BLaER1 treated with 17β-estradiol and CSF1 and Interleukin-3, amounts not matched to agents 10 nM and 100 nM (cell line): ENCODE measurements around the gene TACSTD2.
A peak's percentile ranks its signal among the peaks of the same experiment; 100 is the strongest.
"Not testable (repeated sequence)": the region's sequence is repeated elsewhere in the genome, so short reads cannot be mapped to it uniquely, and the experiment has no call there.

Source experiments
- H3K27ac ChIP-seq, 11 experiments: shearing (Covaris generic); formaldehyde crosslinking; 2 replicates each; pipeline ENCODE4 v1.8.1; 2022
- H3K27me3 ChIP-seq, 11 experiments: shearing (Covaris generic); formaldehyde crosslinking; 2 replicates each; pipeline ENCODE4 v1.8.1; 2022
- H3K36me3 ChIP-seq, 11 experiments: shearing (Covaris generic); formaldehyde crosslinking; 2 replicates each; pipeline ENCODE4 v1.8.1; 2022
- H3K4me1 ChIP-seq, 10 experiments: shearing (Covaris generic); formaldehyde crosslinking; 2 replicates each; pipeline ENCODE4 v1.8.1; 2022
- H3K4me2 ChIP-seq, 11 experiments: shearing (Covaris generic); formaldehyde crosslinking; 2 replicates each; pipeline ENCODE4 v1.8.1; 2022
- H3K4me3 ChIP-seq, 10 experiments: shearing (Covaris generic); formaldehyde crosslinking; 2 replicates each; pipeline ENCODE4 v1.8.1; 2022
- H3K9ac ChIP-seq, 11 experiments: shearing (Covaris generic); formaldehyde crosslinking; 2 replicates each; pipeline ENCODE4 v1.8.1; 2022
- H3K9me3 ChIP-seq, 11 experiments: shearing (Covaris generic); formaldehyde crosslinking; replicated peaks in 1 of 11; 2 replicates each; pipeline ENCODE4 v1.8.1; 2022
- H4K20me1 ChIP-seq, 11 experiments: shearing (Covaris generic); formaldehyde crosslinking; 2 replicates each; pipeline ENCODE4 v1.8.1; 2022
- Cebpa-rat ChIP-seq, 11 experiments: shearing (Covaris generic); IDR thresholded peaks; 2 replicates each; pipeline ENCODE4 v1.8.1; 2022

The TACSTD2 gene

DNA sequence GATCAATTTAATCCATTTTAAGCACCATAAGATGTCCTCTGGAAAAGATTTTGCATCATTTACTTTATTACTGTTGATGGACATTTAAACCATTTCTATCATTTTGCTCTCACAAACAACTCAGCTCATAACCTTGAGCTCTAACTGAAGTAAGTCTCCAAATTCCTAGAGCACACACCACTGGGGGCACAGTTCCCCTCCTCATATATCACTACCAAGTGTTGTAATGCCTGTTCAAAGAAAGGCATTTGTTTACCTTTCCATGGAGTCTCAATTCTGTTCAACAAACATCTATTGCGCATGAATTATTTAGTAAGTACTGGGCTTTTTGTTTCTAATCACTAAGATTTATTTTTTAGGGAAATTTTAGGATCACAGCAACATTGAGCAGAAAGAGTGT lies 21.7 kb downstream of the TACSTD2 start:
- H3K27ac ChIP-seq: no peak overlapping the region
- TF ChIP-seq Cebpa-rat (IDR thresholded peaks at IDR 0.05): no peak
- no peak overlapping the region for H3K4me2 ChIP-seq

DNA sequence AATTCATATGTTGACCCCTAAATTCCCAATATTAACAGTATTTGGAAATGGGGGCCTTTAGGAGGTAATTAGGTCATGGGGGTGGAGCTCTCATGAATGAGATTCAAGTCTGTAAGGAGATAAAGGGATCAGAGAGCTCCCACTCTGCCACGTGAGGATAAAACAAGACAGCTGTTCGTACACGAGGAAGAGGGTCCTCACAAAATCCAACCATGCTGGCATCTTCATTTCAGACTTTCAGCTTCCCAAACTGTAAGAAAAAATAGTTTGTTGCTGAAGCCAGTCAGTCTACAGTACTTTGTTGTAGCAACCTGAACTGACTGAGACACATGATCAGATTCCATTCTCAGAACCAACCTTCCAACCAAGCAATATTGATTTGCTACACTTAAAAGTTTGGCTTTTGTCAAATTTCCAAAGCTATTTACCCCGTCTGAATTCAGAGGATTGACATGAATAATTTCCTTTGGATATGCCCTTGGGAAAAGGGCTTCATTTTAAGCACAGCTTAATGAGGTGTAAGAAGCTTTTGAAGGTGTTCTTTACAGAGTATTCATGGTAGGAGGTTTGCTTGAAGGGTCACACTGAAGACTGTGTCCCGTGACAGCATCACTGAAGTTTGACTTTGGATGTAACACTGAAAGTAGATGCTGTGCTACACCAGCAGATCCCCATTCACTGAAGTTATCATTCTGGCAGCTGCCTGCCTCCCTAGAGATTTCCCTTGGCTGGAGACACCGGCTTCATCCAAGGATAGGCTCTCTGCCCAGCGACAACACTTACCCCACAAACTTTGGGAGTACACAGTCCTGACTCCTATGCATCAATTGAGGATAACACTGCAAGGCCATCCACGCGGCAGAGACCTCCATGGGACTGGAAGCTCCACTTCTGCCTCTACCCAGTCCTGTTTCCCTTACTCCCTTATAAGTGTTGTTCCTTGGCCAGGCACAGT lies 25.6 kb downstream of the TACSTD2 start:
- Histone ChIP-seq H3K36me3 (no peaks in the 10 kb centered on the region), H3K4me3 (no peak overlapping the region), H4K20me1 (no peaks in the 10 kb centered on the region), H3K27ac (no peak overlapping the region), H3K4me2 (no peak overlapping the region), H3K9me3 (no peaks in the 10 kb centered on the region), H3K4me1 (peaks cover 0 to 6% (median 0%) of the 10 kb centered on the region in 10 experiments; a peak in 4 of 20 replicates), H3K27me3 (no peaks in the 10 kb centered on the region), H3K9ac (no peak overlapping the region)
- no peak for TF ChIP-seq Cebpa-rat (IDR thresholded peaks at IDR 0.05)

More for the DNA sequence above, 21.7 kb downstream of the TACSTD2 start:
- no peaks in the 10 kb centered on the region for H3K4me1 ChIP-seq
- no peaks in the 10 kb centered on the region for H3K27me3 ChIP-seq
- no peaks in the 10 kb centered on the region for H3K36me3 ChIP-seq
- H3K9ac ChIP-seq: no peak overlapping the region
- no peaks in the 10 kb centered on the region for H4K20me1 ChIP-seq
- no peak overlapping the region for H3K4me3 ChIP-seq
- H3K9me3 ChIP-seq: peaks cover 0 to 8% (median 6%) of the 10 kb centered on the region in 11 experiments; a peak in 8 of 22 replicates

DNA sequence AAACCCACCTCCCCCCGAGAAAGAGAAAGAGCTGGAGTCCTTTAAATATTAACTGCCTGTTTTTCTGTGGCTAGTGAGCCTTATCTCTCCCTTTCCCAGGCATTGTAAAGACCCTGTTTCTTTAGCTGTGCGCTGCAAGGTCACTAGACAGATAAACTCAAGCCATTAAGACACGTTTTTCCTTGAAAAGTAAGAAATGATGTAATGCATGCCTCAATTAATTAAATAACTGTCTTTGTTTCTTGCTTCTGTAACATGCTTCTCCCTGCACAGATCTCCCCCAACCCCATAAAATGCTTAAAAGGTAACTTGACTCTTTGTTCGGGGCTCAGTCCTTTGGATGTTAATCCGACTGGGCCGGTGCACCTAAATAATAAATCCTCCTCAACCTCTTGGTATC lies 27.8 kb downstream of the TACSTD2 start:
- not testable (repeated sequence) for H3K9me3 ChIP-seq, H3K4me2 ChIP-seq, H3K27ac ChIP-seq

DNA sequence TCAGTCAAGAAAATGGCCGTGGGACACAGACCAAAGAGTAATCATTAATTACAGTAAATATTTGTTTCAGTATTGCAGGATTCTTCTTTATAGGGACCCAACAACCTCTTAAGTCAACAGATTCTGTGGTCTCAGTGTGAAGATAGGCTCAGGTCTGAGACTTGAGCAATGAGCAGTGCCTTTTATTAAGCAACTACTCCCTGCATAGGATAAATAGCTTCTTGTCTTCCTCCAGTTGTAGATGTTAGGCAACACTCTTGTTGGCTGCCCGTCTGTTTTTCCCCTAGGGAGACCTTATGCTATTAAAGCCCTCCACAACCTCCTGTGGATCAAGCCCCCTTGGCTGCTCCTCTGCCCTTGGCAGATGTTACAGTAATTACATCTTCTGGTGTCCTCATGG lies 28.7 kb downstream of the TACSTD2 start:
- Histone ChIP-seq H3K4me2 (no peak overlapping the region), H3K27ac (no peak overlapping the region), H3K9ac (no peak overlapping the region), H3K4me1 (peaks cover 12 to 19% (median 13%) of the 10 kb centered on the region in 10 experiments), H3K36me3 (no peaks in the 10 kb centered on the region), H4K20me1 (no peaks in the 10 kb centered on the region), H3K4me3 (no peak overlapping the region), H3K27me3 (no peaks in the 10 kb centered on the region), H3K9me3 (no peaks in the 10 kb centered on the region)
- TF ChIP-seq Cebpa-rat (IDR thresholded peaks at IDR 0.05): no peak

More for the DNA sequence above, 27.8 kb downstream of the TACSTD2 start:
- not testable (repeated sequence) for H3K36me3 ChIP-seq, H3K9ac ChIP-seq, H4K20me1 ChIP-seq, H3K4me3 ChIP-seq, H3K27me3 ChIP-seq
- H3K4me1 ChIP-seq: peaks cover 12 to 19% (median 13%) of the 10 kb centered on the region in 10 experiments

DNA sequence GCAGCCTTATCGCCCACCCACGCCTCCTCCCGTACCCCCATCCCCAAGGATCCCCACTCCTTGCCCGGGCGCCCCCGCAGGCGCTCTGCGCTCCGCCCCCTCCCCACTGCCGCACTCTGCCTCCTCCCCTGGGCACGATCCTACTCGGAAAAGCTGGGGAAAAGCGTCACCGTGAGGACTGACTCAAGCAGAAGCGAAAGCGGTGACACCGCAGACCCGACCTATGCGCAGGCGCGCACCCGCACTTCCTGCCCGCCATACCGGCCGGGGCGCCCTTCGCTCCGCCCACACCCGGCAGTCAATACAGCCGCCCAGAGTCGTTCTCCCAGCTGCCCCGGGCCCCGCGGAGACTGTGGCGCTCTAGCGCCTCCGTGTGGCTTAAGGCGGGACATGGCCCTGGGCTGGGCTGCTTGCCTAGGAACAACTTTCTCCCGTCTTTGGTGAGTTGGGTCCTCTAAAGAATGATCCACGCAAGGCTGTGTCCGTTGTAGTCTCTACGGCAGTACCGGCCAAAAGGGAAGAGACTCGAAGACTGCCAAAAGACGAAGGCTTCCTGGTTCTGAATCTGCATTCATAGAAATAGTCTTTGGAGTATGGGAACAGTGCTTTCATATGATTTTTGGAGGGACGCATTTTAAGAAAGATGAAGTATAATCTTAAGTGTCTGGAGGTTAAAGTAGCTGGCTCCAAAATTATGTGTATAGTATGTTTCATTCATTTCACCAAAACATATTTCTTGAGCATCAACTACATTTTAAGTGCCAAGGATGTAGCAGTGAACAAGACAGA lies 30.3 kb downstream of the TACSTD2 start, which contains the start of gene OMA1:
Gene OMA1, minus strand, starts transcription at position 207 of the 789 bp plus-strand sequence. CDS start 7,432 bp downstream, outside the sequence.
- Histone ChIP-seq H3K27ac (peak within 1 kb of the TSS; percentile 73 to 93 (median 86)), H3K9me3 (no peaks in the 10 kb centered on the region), H3K9ac (peak within 1 kb of the TSS; percentile 77 to 92 (median 87)), H3K27me3 (no peaks in the 10 kb centered on the region), H3K4me1 (peaks cover 12 to 19% (median 13%) of the 10 kb centered on the region in 10 experiments), H3K4me3 (peak within 1 kb of the TSS; percentile 61 to 76 (median 70)), H3K36me3 (no peaks in the 10 kb centered on the region), H4K20me1 (no peaks in the 10 kb centered on the region), H3K4me2 (peak within 1 kb of the TSS; percentile 73 to 92 (median 87))
- TF ChIP-seq Cebpa-rat (IDR thresholded peaks at IDR 0.05): no peak

DNA sequence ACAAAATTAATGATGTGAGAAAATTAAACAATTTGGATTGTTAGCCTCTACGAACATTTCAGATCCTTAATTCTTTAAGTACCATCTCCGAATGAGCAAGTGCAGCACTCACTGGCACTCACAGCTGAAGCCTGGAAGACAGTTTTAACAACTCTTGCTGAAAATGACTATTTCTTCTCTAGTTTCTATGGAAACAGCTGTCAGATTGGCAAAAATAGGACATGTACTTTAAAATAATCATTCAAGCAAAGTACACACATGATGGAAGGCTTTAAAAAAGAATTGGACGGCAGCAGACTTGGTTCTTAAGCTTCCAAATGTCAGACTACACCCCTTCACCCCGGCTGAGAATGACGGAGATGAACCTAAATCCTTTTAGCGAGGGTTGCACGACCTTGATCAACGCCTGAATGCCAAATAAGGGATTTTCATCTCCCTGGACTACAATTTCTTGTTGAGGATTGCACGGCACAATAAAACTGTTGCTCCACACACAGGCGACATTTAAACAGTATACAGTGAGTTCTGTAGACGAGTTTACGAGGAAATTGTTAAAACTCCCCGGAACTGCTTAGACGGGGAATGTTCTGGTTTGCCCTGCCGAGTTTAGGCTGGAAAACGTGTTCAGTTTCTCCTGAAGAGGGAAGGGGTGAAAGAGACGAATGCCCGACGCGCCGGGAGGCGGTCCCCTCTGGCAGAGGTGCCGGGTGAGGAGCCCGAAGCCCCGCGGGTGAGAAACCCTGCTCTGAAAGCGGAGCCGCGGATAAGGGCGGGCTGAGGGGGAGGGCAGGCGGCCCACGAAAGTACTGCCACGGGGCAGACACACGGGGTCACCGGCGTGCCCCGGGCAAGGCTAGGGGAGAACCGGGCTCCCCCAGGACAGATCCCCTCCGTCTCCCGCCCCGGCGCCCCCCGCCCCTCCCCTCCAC lies 31.2 kb downstream of the TACSTD2 start:
- Histone ChIP-seq H3K9me3 (no peaks in the 10 kb centered on the region), H3K27me3 (no peaks in the 10 kb centered on the region), H3K36me3 (no peaks in the 10 kb centered on the region), H4K20me1 (no peaks in the 10 kb centered on the region), H3K9ac (peak overlapping the region; percentile 77 to 92 (median 87)), H3K27ac (peak overlapping the region; percentile 73 to 93 (median 86)), H3K4me1 (peaks cover 12 to 19% (median 13%) of the 10 kb centered on the region in 10 experiments), H3K4me2 (peak overlapping the region; percentile 67 to 92 (median 87)), H3K4me3 (peak overlapping the region; percentile 61 to 76 (median 70))
- TF ChIP-seq Cebpa-rat (IDR thresholded peaks at IDR 0.05): no peak

DNA sequence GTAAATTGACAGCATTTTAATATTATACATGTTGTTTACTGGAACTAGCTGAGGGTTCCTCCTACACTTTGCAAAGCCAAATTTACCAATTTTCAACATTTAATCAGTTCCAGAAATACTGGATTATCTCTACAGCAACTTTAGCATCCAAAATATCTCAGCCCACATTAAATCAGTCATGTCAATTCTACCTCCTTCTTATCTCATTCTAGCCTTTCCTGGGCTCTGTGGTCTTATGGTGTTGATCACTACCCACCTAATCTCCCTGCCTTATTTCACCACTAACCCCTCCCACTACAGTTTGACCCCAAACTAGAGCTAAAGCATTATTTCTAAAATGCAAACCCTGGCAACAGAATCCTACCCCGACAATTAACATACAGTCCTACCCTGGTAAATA lies 33.8 kb downstream of the TACSTD2 start:
- H3K4me1 ChIP-seq: peaks cover 12 to 19% (median 13%) of the 10 kb centered on the region in 10 experiments

DNA sequence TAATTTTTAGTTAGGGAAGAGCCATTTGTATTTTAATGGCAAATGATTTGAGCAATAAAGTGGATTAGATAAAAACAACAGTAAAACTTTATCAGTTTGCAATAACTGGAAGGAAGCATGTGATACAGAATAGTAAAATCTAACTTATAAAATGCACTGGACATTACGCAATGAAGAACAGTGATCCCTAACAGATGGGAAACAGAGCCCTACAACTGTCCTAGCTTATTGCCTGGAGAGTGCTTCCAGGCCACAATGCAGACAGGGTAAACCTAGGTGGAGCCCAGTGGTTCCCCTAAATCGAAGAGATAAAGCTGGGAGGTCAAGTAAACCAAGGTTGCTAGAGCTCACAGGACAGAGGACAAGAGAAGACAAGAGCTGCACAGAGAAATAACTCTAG lies 37.5 kb downstream of the TACSTD2 start:
- H3K27ac ChIP-seq: no peak overlapping the region
- no peak overlapping the region for H3K9ac ChIP-seq
- H3K9me3 ChIP-seq: no peaks in the 10 kb centered on the region
- H3K4me2 ChIP-seq: no peak overlapping the region
- no peak overlapping the region for H3K4me3 ChIP-seq
- TF ChIP-seq Cebpa-rat (IDR thresholded peaks at IDR 0.05): peak in 2 of 11 experiments; percentile 31 to 52; a peak in 1 of 22 replicates
- H3K4me1 ChIP-seq: peaks cover 0 to 9% (median under 1%) of the 10 kb centered on the region in 10 experiments; a peak in 12 of 20 replicates
- no peaks in the 10 kb centered on the region for H3K27me3 ChIP-seq
- no peaks in the 10 kb centered on the region for H4K20me1 ChIP-seq
- peaks cover 0 to 4% (median 0%) of the 10 kb centered on the region in 11 experiments; a peak in 2 of 22 replicates for H3K36me3 ChIP-seq

More for the DNA sequence above, 33.8 kb downstream of the TACSTD2 start:
- no peak overlapping the region for H3K27ac ChIP-seq
- TF ChIP-seq Cebpa-rat (IDR thresholded peaks at IDR 0.05): no peak
- peaks cover 0 to 4% (median 0%) of the 10 kb centered on the region in 11 experiments; a peak in 1 of 22 replicates for H3K36me3 ChIP-seq
- no peaks in the 10 kb centered on the region for H3K27me3 ChIP-seq
- H4K20me1 ChIP-seq: no peaks in the 10 kb centered on the region
- H3K9me3 ChIP-seq: no peaks in the 10 kb centered on the region
- H3K4me3 ChIP-seq: no peak overlapping the region
- H3K9ac ChIP-seq: no peak overlapping the region
- no peak overlapping the region for H3K4me2 ChIP-seq
